GM18499 (cell line): ENCODE measurements around the gene PCCA.
"Not testable (repeated sequence)": the region's sequence is repeated elsewhere in the genome, so short reads cannot be mapped to it uniquely, and the experiment has no call there.

Source experiments
- ATAC-seq: cut with Tn5 transposase; IDR thresholded peaks from one replicate; pipeline ENCODE4 v1.9.1; 2021; ENCODE audit warnings: moderate number of reproducible peaks; ENCODE audit not compliant: insufficient read depth, unreplicated experiment

PCCA gene

GRCh38 chr13:100230769-100231149 is 141.9 kb downstream of the PCCA start:
- no peak for ATAC-seq

- no peak for ATAC-seq
Measured at GRCh38 chr13:100231176-100231575, 142.3 kb downstream of the PCCA start.

- ATAC-seq: no peak
Measured at GRCh38 chr13:100234006-100234405, 145.1 kb downstream of the PCCA start.

- ATAC-seq: no peak
Measured at GRCh38 chr13:100234524-100235136, 145.7 kb downstream of the PCCA start.

- no peak for ATAC-seq
Measured at GRCh38 chr13:100235311-100235901, 146.5 kb downstream of the PCCA start.

GRCh38 chr13:100240109-100240779 is 151.4 kb downstream of the PCCA start:
- ATAC-seq: no peak

- ATAC-seq: no peak
Measured at GRCh38 chr13:100244431-100244830, 155.5 kb downstream of the PCCA start.

GRCh38 chr13:100245104-100245503 is 156.2 kb downstream of the PCCA start:
- ATAC-seq: no peak

- ATAC-seq: no peak
Measured at GRCh38 chr13:100247937-100248336, 159.0 kb downstream of the PCCA start.

GRCh38 chr13:100254002-100254401 is 165.1 kb downstream of the PCCA start:
- no peak for ATAC-seq

- ATAC-seq: no peak
Measured at GRCh38 chr13:100262404-100262803, 173.5 kb downstream of the PCCA start.

- ATAC-seq: no peak
Measured at GRCh38 chr13:100266026-100266425, 177.1 kb downstream of the PCCA start.

GRCh38 chr13:100269837-100270236 is 180.9 kb downstream of the PCCA start:
- no peak for ATAC-seq

- ATAC-seq: no peak
Measured at GRCh38 chr13:100273138-100273537, 184.2 kb downstream of the PCCA start.

GRCh38 chr13:100273552-100273951 is 184.7 kb downstream of the PCCA start:
- ATAC-seq: no peak

GRCh38 chr13:100274942-100275506 is 186.1 kb downstream of the PCCA start:
- ATAC-seq: no peak

- no peak for ATAC-seq
Measured at GRCh38 chr13:100275746-100276145, 186.9 kb downstream of the PCCA start.

GRCh38 chr13:100280681-100281080 is 191.8 kb downstream of the PCCA start:
- no peak for ATAC-seq

- not testable (repeated sequence) for ATAC-seq
Measured at GRCh38 chr13:100282306-100282705, 193.4 kb downstream of the PCCA start.

- ATAC-seq: no peak
Measured at GRCh38 chr13:100290165-100290801, 201.4 kb downstream of the PCCA start.

- no peak for ATAC-seq
Measured at GRCh38 chr13:100291624-100292023, 202.7 kb downstream of the PCCA start.
